ENCODE data around the gene SLC24A3.

GRCh38 chr20:19676202-19676601 is 463.8 kb downstream of the SLC24A3 start:
- TF ChIP-seq CTCF (IDR thresholded peaks at IDR 0.05; ENCODE audit: low read depth, low read length, poor library complexity, severe bottlenecking) (no peak), EZH2phosphoT487 (IDR thresholded peaks at IDR 0.05; ENCODE audit: borderline replicate concordance, low read length) (no peak)

Measured in DOHH2 (cell line).